ENCODE results near the gene CDH23. TPM values are rescaled to one million over a fixed set of nuclear protein-coding genes. Genes with fewer than 3 reads are reported as not detected.

CDH23 gene
- total and polyA plus RNA-seq, 10 donors: 2.0 to 19.9 (median 11.0) TPM

DNA sequence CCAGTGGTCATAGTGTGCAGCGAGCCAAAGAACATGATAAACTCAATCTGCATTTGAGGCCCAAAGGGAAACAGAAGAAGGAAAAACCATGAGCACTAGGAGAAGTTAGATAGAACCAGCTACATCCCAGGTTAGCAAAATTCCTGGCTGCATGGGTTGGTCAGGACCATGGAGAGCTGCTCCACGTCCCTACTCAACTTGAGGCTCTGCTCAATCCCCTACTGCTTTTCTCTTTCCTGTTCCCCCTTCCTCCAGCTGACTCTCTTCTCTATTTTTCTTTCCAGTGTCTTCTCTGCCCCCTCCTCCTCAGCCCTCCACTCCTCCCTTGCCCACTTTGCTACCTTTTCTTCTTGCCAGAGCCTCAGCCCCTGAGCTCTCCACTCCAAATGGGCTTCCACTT lies 398.5 kb downstream of the CDH23 start:
- intact Hi-C loops (cut with DNase I; ENCODE audit: low total_unique reads): no loop called here
- no peaks in the 10 kb centered on the region for H3K27me3 ChIP-seq (replicated peaks in 1 of 7)
- 26 to 32% (median 29%) methylated on average over 2 of the region's 2 CpGs for WGBS, 5 donors

GRCh38 chr10:71796749-71797405 lies 400.2 kb downstream of the CDH23 start:
- no peaks in the 10 kb centered on the region for H3K27me3 ChIP-seq (replicated peaks in 1 of 7)
- H3K4me3 ChIP-seq: no peak overlapping the region
- H3K36me3 ChIP-seq: no peaks in the 10 kb centered on the region
- 74 to 85% (median 81%) methylated on average over 7 of the region's 7 CpGs for WGBS, 5 donors
- H3K27ac ChIP-seq: peak overlapping the region in 5 of 8 donors; percentile 13 to 66 (median 26)
- H3K4me1 ChIP-seq: peaks cover 4 to 54% (median 28%) of the 10 kb centered on the region in 6 donors
- TF ChIP-seq POLR2AphosphoS5 (IDR thresholded peaks at IDR 0.05) (no peak), POLR2A (IDR thresholded peaks at IDR 0.05) (no peak)
- TF ChIP-seq, protein P1, sequence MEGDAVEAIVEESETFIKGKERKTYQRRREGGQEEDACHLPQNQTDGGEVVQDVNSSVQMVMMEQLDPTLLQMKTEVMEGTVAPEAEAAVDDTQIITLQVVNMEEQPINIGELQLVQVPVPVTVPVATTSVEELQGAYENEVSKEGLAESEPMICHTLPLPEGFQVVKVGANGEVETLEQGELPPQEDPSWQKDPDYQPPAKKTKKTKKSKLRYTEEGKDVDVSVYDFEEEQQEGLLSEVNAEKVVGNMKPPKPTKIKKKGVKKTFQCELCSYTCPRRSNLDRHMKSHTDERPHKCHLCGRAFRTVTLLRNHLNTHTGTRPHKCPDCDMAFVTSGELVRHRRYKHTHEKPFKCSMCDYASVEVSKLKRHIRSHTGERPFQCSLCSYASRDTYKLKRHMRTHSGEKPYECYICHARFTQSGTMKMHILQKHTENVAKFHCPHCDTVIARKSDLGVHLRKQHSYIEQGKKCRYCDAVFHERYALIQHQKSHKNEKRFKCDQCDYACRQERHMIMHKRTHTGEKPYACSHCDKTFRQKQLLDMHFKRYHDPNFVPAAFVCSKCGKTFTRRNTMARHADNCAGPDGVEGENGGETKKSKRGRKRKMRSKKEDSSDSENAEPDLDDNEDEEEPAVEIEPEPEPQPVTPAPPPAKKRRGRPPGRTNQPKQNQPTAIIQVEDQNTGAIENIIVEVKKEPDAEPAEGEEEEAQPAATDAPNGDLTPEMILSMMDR (IDR thresholded peaks at IDR 0.05 in 8 of 11, conservative IDR thresholded peaks at IDR 0.05 in 3 of 11): no peak
- intact Hi-C loops (cut with DNase I; ENCODE audit: low total_unique reads): no loop called here
- H3K9me3 ChIP-seq: no peaks in the 10 kb centered on the region
- DNase-seq: no peak

More for the DNA sequence above, 398.5 kb downstream of the CDH23 start:
- Histone ChIP-seq H3K9me3 (no peaks in the 10 kb centered on the region), H3K4me3 (no peak overlapping the region), H3K27ac (no peak overlapping the region), H3K4me1 (peaks cover 4 to 49% (median 26%) of the 10 kb centered on the region in 6 donors), H3K36me3 (no peaks in the 10 kb centered on the region)
- DNase-seq: no peak
- TF ChIP-seq, protein P1 (IDR thresholded peaks at IDR 0.05 in 8 of 11, conservative IDR thresholded peaks at IDR 0.05 in 3 of 11): no peak
- TF ChIP-seq POLR2A (IDR thresholded peaks at IDR 0.05) (no peak), POLR2AphosphoS5 (IDR thresholded peaks at IDR 0.05) (no peak)

- TF ChIP-seq POLR2AphosphoS5 (IDR thresholded peaks at IDR 0.05): peak; percentile 40 to 81 (median 64)
- TF ChIP-seq, protein P1 (IDR thresholded peaks at IDR 0.05 in 8 of 11, conservative IDR thresholded peaks at IDR 0.05 in 3 of 11): no peak
- DNase-seq: no peak
- Histone ChIP-seq H3K36me3 (no peaks in the 10 kb centered on the region), H3K4me3 (no peak overlapping the region), H3K4me1 (peaks cover 4 to 58% (median 30%) of the 10 kb centered on the region in 6 donors), H3K27ac (peak overlapping the region in 5 of 8 donors; percentile 13 to 66 (median 26)), H3K9me3 (no peaks in the 10 kb centered on the region), H3K27me3 (replicated peaks in 1 of 7) (no peaks in the 10 kb centered on the region)
- 18 to 43% (median 22%) methylated on average over 9 to 10 of the region's 10 CpGs for WGBS, 5 donors
- intact Hi-C loops (cut with DNase I; ENCODE audit: low total_unique reads): no loop called here
Observed at GRCh38 chr10:71797533-71798307, 401.0 kb downstream of the CDH23 start.

DNA sequence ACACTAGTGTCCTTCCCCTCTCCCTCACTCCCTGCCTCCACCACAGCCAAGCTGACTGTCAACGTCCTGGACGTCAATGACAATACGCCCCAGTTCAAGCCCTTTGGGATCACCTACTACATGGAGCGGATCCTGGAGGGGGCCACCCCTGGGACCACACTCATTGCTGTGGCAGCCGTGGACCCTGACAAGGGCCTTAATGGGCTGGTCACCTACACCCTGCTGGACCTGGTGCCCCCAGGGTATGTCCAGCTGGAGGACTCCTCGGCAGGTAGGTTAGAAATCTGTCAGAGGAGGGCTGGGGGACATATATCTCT lies 401.5 kb downstream of the CDH23 start:
- H3K27ac ChIP-seq: peak overlapping the region in 5 of 8 donors; percentile 12 to 66 (median 36)
- 50 to 74% (median 63%) methylated on average over 5 to 6 of the region's 6 CpGs for WGBS, 5 donors
- H3K36me3 ChIP-seq: no peaks in the 10 kb centered on the region
- H3K9me3 ChIP-seq: no peaks in the 10 kb centered on the region
- no peak overlapping the region for H3K4me3 ChIP-seq
- DNase-seq: no peak
- H3K4me1 ChIP-seq: peaks cover 4 to 58% (median 30%) of the 10 kb centered on the region in 6 donors
- intact Hi-C loops (cut with DNase I; ENCODE audit: low total_unique reads): no loop called here
- H3K27me3 ChIP-seq (replicated peaks in 1 of 7): no peaks in the 10 kb centered on the region
- TF ChIP-seq POLR2A (IDR thresholded peaks at IDR 0.05): no peak
- TF ChIP-seq, protein P1 (IDR thresholded peaks at IDR 0.05 in 8 of 11, conservative IDR thresholded peaks at IDR 0.05 in 3 of 11): no peak
